GM18526 (cell line): Measurements from ENCODE around the gene PTCH1.

Experiments used
- POLR2A ChIP-seq: IDR thresholded peaks from 3 replicates; pipeline ENCODE4 v1.6.1; 2011; ENCODE audit not compliant: insufficient read length; ENCODE audit errors: extremely low read depth

Gene PTCH1

GRCh38 chr9:95495529-95495928 lies 21.2 kb downstream of the PTCH1 start:
- no peak for TF ChIP-seq POLR2A

GRCh38 chr9:95494416-95495371 lies 22.1 kb downstream of the PTCH1 start:
- TF ChIP-seq POLR2A = no peak

- TF ChIP-seq POLR2A = no peak
These were observed 22.8 kb downstream of the PTCH1 start for GRCh38 chr9:95494022-95494415.

GRCh38 chr9:95493402-95493801 lies 23.4 kb downstream of the PTCH1 start:
- TF ChIP-seq POLR2A = no peak

GRCh38 chr9:95491543-95492320 lies 25.0 kb downstream of the PTCH1 start:
- no peak for TF ChIP-seq POLR2A

GRCh38 chr9:95488954-95489353 lies 27.8 kb downstream of the PTCH1 start:
- TF ChIP-seq POLR2A = no peak

- TF ChIP-seq POLR2A = no peak
These were observed 30.5 kb downstream of the PTCH1 start for GRCh38 chr9:95486318-95486717.

GRCh38 chr9:95484225-95484624 lies 32.5 kb downstream of the PTCH1 start:
- no peak for TF ChIP-seq POLR2A

- no peak for TF ChIP-seq POLR2A
These were observed 33.3 kb downstream of the PTCH1 start for GRCh38 chr9:95483431-95483830.

- no peak for TF ChIP-seq POLR2A
These were observed 34.1 kb downstream of the PTCH1 start for GRCh38 chr9:95482621-95483020.

GRCh38 chr9:95481000-95481399 lies 35.8 kb downstream of the PTCH1 start:
- no peak for TF ChIP-seq POLR2A

GRCh38 chr9:95480346-95480745 lies 36.4 kb downstream of the PTCH1 start:
- no peak for TF ChIP-seq POLR2A

GRCh38 chr9:95479330-95479729 lies 37.4 kb downstream of the PTCH1 start:
- no peak for TF ChIP-seq POLR2A

GRCh38 chr9:95478335-95478734 lies 38.4 kb downstream of the PTCH1 start:
- no peak for TF ChIP-seq POLR2A

GRCh38 chr9:95477885-95478284 lies 38.9 kb downstream of the PTCH1 start:
- no peak for TF ChIP-seq POLR2A

GRCh38 chr9:95477441-95477840 lies 39.3 kb downstream of the PTCH1 start:
- no peak for TF ChIP-seq POLR2A
